ENCODE data around the gene GRK5. TPM values are rescaled to one million over a fixed set of nuclear protein-coding genes. Genes with fewer than 3 reads are reported as not detected.

The GRK5 gene
- total RNA-seq, 2 experiments from 2014 or later: 23.2 to 29.5 TPM

- DNase-seq (peak; percentile 87), ATAC-seq (peak; percentile 85)
- Mint-ChIP-seq H3K27me3 (no peaks in the 10 kb centered on the region), H3K4me3 (no peak overlapping the region), H3K27ac (no peak overlapping the region), H3K4me1 (peaks cover 6% of the 10 kb centered on the region), H3K9me3 (ENCODE audit: low read depth) (no peaks in the 10 kb centered on the region), H3K36me3 (no peaks in the 10 kb centered on the region)
- CTCF ChIA-PET: interaction anchor here (0.5 to 5.0 kb wide), 50 partner anchors 9 to 877 kb away, joined by 3 to 51 read pairs (median 4); partner anchors contain the start of genes GRK5, RGS10 and TIAL1
Measured at GRCh38 chr10:119445311-119445934, 238.1 kb downstream of the GRK5 start.

- CTCF ChIA-PET: interaction anchor here (0.5 to 5.0 kb wide), 31 partner anchors 9 to 878 kb away, joined by 3 to 51 read pairs (median 5); partner anchors contain the start of genes GRK5 and RGS10
- Mint-ChIP-seq H3K4me3 (no peak overlapping the region), H3K36me3 (no peaks in the 10 kb centered on the region), H3K27ac (peak overlapping the region; percentile 15), H3K27me3 (no peaks in the 10 kb centered on the region), H3K4me1 (peaks cover 6% of the 10 kb centered on the region), H3K9me3 (ENCODE audit: low read depth) (no peaks in the 10 kb centered on the region)
- ATAC-seq (peak; percentile 10), DNase-seq (no peak)
Measured at GRCh38 chr10:119445935-119446317, 238.6 kb downstream of the GRK5 start.

GRCh38 chr10:119446441-119447277, 239.3 kb downstream of the GRK5 start:
- Mint-ChIP-seq H3K36me3 (no peaks in the 10 kb centered on the region), H3K27ac (no peak overlapping the region), H3K27me3 (no peaks in the 10 kb centered on the region), H3K9me3 (ENCODE audit: low read depth) (no peaks in the 10 kb centered on the region), H3K4me1 (peaks cover 6% of the 10 kb centered on the region), H3K4me3 (no peak overlapping the region)
- ATAC-seq (no peak), DNase-seq (no peak)
- CTCF ChIA-PET: interaction anchor here (1.2 to 5.0 kb wide), 10 partner anchors 13 to 252 kb away, joined by 3 to 51 read pairs (median 12); partner anchors contain the start of genes GRK5 and RGS10

- no peaks in the 10 kb centered on the region for H3K9me3 Mint-ChIP-seq (ENCODE audit: low read depth)
- no peak overlapping the region for H3K27ac Mint-ChIP-seq
- CTCF ChIA-PET: interaction anchor here (1.2 to 2.9 kb wide), 4 partner anchors 12 to 248 kb away, joined by 3 to 22 read pairs (median 7); partner anchors contain the start of gene GRK5
- ATAC-seq (no peak), DNase-seq (no peak)
- H3K36me3 Mint-ChIP-seq: no peaks in the 10 kb centered on the region
- H3K4me3 Mint-ChIP-seq: no peak overlapping the region
- no peaks in the 10 kb centered on the region for H3K27me3 Mint-ChIP-seq
- peaks cover 6% of the 10 kb centered on the region for H3K4me1 Mint-ChIP-seq
Measured at GRCh38 chr10:119447421-119447820, 240.1 kb downstream of the GRK5 start.

GRCh38 chr10:119447823-119448546, 240.6 kb downstream of the GRK5 start:
- H3K27ac Mint-ChIP-seq: no peak overlapping the region
- H3K4me1 Mint-ChIP-seq: peaks cover 6% of the 10 kb centered on the region
- ATAC-seq (no peak), DNase-seq (no peak)
- no peaks in the 10 kb centered on the region for H3K36me3 Mint-ChIP-seq
- H3K9me3 Mint-ChIP-seq (ENCODE audit: low read depth): no peaks in the 10 kb centered on the region
- no peaks in the 10 kb centered on the region for H3K27me3 Mint-ChIP-seq
- CTCF ChIA-PET: interaction anchor here (0.9 to 1.7 kb wide), 4 partner anchors 42 to 249 kb away, joined by 3 to 4 read pairs (median 4); no protein-coding TSS in a partner anchor
- no peak overlapping the region for H3K4me3 Mint-ChIP-seq

GRCh38 chr10:119448628-119449584, 241.5 kb downstream of the GRK5 start:
- no peaks in the 10 kb centered on the region for H3K27me3 Mint-ChIP-seq
- no peaks in the 10 kb centered on the region for H3K9me3 Mint-ChIP-seq (ENCODE audit: low read depth)
- no peak overlapping the region for H3K27ac Mint-ChIP-seq
- peaks cover 6% of the 10 kb centered on the region for H3K4me1 Mint-ChIP-seq
- no peak for DNase-seq
- H3K36me3 Mint-ChIP-seq: no peaks in the 10 kb centered on the region
- CTCF ChIA-PET: interaction anchor here (0.8 to 1.7 kb wide), 3 partner anchors 41 to 249 kb away, joined by 3 to 4 read pairs (median 3); no protein-coding TSS in a partner anchor
- ATAC-seq: no peak
- H3K4me3 Mint-ChIP-seq: no peak overlapping the region

- no peak overlapping the region for H3K4me3 Mint-ChIP-seq
- no peaks in the 10 kb centered on the region for H3K36me3 Mint-ChIP-seq
- H3K27ac Mint-ChIP-seq: no peak overlapping the region
- DNase-seq (no peak), ATAC-seq (no peak)
- H3K4me1 Mint-ChIP-seq: peaks cover 5% of the 10 kb centered on the region
- H3K9me3 Mint-ChIP-seq (ENCODE audit: low read depth): no peaks in the 10 kb centered on the region
- no peaks in the 10 kb centered on the region for H3K27me3 Mint-ChIP-seq
- CTCF ChIA-PET: interaction anchor here (0.8 to 1.7 kb wide), 2 partner anchors 244 to 250 kb away, joined by 3 to 4 read pairs; no protein-coding TSS in a partner anchor
Measured at GRCh38 chr10:119449760-119450461, 242.5 kb downstream of the GRK5 start.

- Mint-ChIP-seq H3K4me3 (no peak overlapping the region), H3K9me3 (ENCODE audit: low read depth) (no peaks in the 10 kb centered on the region), H3K27me3 (no peaks in the 10 kb centered on the region), H3K4me1 (peaks cover 3% of the 10 kb centered on the region), H3K27ac (no peak overlapping the region), H3K36me3 (no peaks in the 10 kb centered on the region)
- CTCF ChIA-PET: no interaction called here
- DNase-seq (no peak), ATAC-seq (no peak)
Measured at GRCh38 chr10:119450606-119451299, 243.4 kb downstream of the GRK5 start.

GRCh38 chr10:119451300-119451896, 244.0 kb downstream of the GRK5 start:
- Mint-ChIP-seq H3K4me1 (peaks cover 3% of the 10 kb centered on the region), H3K9me3 (ENCODE audit: low read depth) (no peaks in the 10 kb centered on the region), H3K36me3 (no peaks in the 10 kb centered on the region), H3K27ac (no peak overlapping the region), H3K4me3 (no peak overlapping the region), H3K27me3 (no peaks in the 10 kb centered on the region)
- no peak for ATAC-seq
- DNase-seq: no peak
- CTCF ChIA-PET: interaction anchor here (0.9 to 1.0 kb wide), 2 partner anchors 92 to 245 kb away, joined by 3 to 5 read pairs; no protein-coding TSS in a partner anchor

GRCh38 chr10:119452396-119452795, 245.0 kb downstream of the GRK5 start:
- peaks cover 3% of the 10 kb centered on the region for H3K4me1 Mint-ChIP-seq
- H3K36me3 Mint-ChIP-seq: no peaks in the 10 kb centered on the region
- no peaks in the 10 kb centered on the region for H3K9me3 Mint-ChIP-seq (ENCODE audit: low read depth)
- no peaks in the 10 kb centered on the region for H3K27me3 Mint-ChIP-seq
- DNase-seq: no peak
- no peak overlapping the region for H3K4me3 Mint-ChIP-seq
- no peak for ATAC-seq
- no peak overlapping the region for H3K27ac Mint-ChIP-seq
- CTCF ChIA-PET: interaction anchor here (0.9 to 1.0 kb wide), 2 partner anchors 91 to 246 kb away, joined by 3 to 5 read pairs; no protein-coding TSS in a partner anchor

GRCh38 chr10:119453313-119453712, 245.9 kb downstream of the GRK5 start:
- ATAC-seq: no peak

More at GRCh38 chr10:119453313-119453712, 245.9 kb downstream of the GRK5 start:
- no peak overlapping the region for H3K4me3 Mint-ChIP-seq
- CTCF ChIA-PET: no interaction called here
- no peaks in the 10 kb centered on the region for H3K27me3 Mint-ChIP-seq
- no peak overlapping the region for H3K27ac Mint-ChIP-seq
- H3K9me3 Mint-ChIP-seq (ENCODE audit: low read depth): no peaks in the 10 kb centered on the region
- H3K4me1 Mint-ChIP-seq: peaks cover 3% of the 10 kb centered on the region
- DNase-seq: no peak
- H3K36me3 Mint-ChIP-seq: no peaks in the 10 kb centered on the region

All from activated CD8-positive, alpha-beta memory T cell treated with anti-CD3 and anti-CD28 coated beads, Interleukin-2, amount 10 ng/mL, durations not matched to agents 7 days and 5 days (primary cell).